Measurements from ENCODE around the gene SLC6A11.

The SLC6A11 gene

GRCh38 chr3:10930666-10931040 lies 114.6 kb downstream of the SLC6A11 start:
- no peak for DNase-seq (ENCODE audit: low spot score)

GRCh38 chr3:10932596-10932995 lies 116.6 kb downstream of the SLC6A11 start:
- no peak for DNase-seq (ENCODE audit: low spot score)

GRCh38 chr3:10933021-10933420 lies 117.0 kb downstream of the SLC6A11 start:
- DNase-seq (ENCODE audit: low spot score): no peak

GRCh38 chr3:10933470-10933804 lies 117.4 kb downstream of the SLC6A11 start:
- DNase-seq (ENCODE audit: low spot score): no peak

- peak; percentile 2 for DNase-seq (ENCODE audit: low spot score)
Measured at GRCh38 chr3:10933805-10934481, 117.9 kb downstream of the SLC6A11 start.

- no peak for DNase-seq (ENCODE audit: low spot score)
Measured at GRCh38 chr3:10935028-10935427, 119.0 kb downstream of the SLC6A11 start.

- DNase-seq (ENCODE audit: low spot score): no peak
Measured at GRCh38 chr3:10935846-10936631, 120.0 kb downstream of the SLC6A11 start.

- DNase-seq (ENCODE audit: low spot score): no peak
Measured at GRCh38 chr3:10936686-10937085, 120.7 kb downstream of the SLC6A11 start.

- DNase-seq (ENCODE audit: low spot score): no peak
Measured at GRCh38 chr3:10937141-10937825, 121.3 kb downstream of the SLC6A11 start.

GRCh38 chr3:10939556-10939955 lies 123.5 kb downstream of the SLC6A11 start:
- DNase-seq (ENCODE audit: low spot score): no peak

GRCh38 chr3:10940106-10940505 lies 124.1 kb downstream of the SLC6A11 start:
- no peak for DNase-seq (ENCODE audit: low spot score)

GRCh38 chr3:10941972-10942371 lies 125.9 kb downstream of the SLC6A11 start:
- no peak for DNase-seq (ENCODE audit: low spot score)

- no peak for DNase-seq (ENCODE audit: low spot score)
Measured at GRCh38 chr3:10942690-10943205, 126.7 kb downstream of the SLC6A11 start.

- DNase-seq (ENCODE audit: low spot score): no peak
Measured at GRCh38 chr3:10944866-10945265, 128.8 kb downstream of the SLC6A11 start.

- peak; percentile 7 for DNase-seq (ENCODE audit: low spot score)
Measured at GRCh38 chr3:10945683-10946287, 129.8 kb downstream of the SLC6A11 start.

- no peak for DNase-seq (ENCODE audit: low spot score)
Measured at GRCh38 chr3:10946526-10946925, 130.5 kb downstream of the SLC6A11 start.

GRCh38 chr3:10948326-10948725 lies 132.3 kb downstream of the SLC6A11 start:
- no peak for DNase-seq (ENCODE audit: low spot score)

GRCh38 chr3:10949197-10949596 lies 133.2 kb downstream of the SLC6A11 start:
- no peak for DNase-seq (ENCODE audit: low spot score)

- peak; percentile 58 for DNase-seq (ENCODE audit: low spot score)
Measured at GRCh38 chr3:10950476-10951294, 134.7 kb downstream of the SLC6A11 start.

- DNase-seq (ENCODE audit: low spot score): no peak
Measured at GRCh38 chr3:10951295-10951926, 135.4 kb downstream of the SLC6A11 start.

- DNase-seq (ENCODE audit: low spot score): no peak
Measured at GRCh38 chr3:10952525-10952924, 136.5 kb downstream of the SLC6A11 start.

Data from SW480 (cell line).